GM10266 (cell line): Measurements from ENCODE around the gene CX3CR1.
"Not testable (repeated sequence)": the region's sequence is repeated elsewhere in the genome, so short reads cannot be mapped to it uniquely, and the experiment has no call there.

Experiments used
- DNase-seq: peaks from one replicate; pipeline ENCODE4 v3.0.0; 2012; ENCODE audit errors: extremely low spot score
- CTCF ChIP-seq: IDR thresholded peaks from 2 replicates; pipeline ENCODE4 v1.5.1; 2012; ENCODE audit warnings: mild to moderate bottlenecking, low read depth; ENCODE audit not compliant: control insufficient read depth, insufficient read depth; ENCODE audit errors: missing control alignments

The CX3CR1 gene

GRCh38 chr3:39322936-39323335, 43.1 kb upstream of the CX3CR1 start:
- DNase-seq, result no peak
- TF ChIP-seq CTCF, result no peak

GRCh38 chr3:39322209-39322715, 42.4 kb upstream of the CX3CR1 start:
- not testable (repeated sequence) for DNase-seq

- not testable (repeated sequence) for DNase-seq
These were observed 41.7 kb upstream of the CX3CR1 start for GRCh38 chr3:39321574-39321983.

GRCh38 chr3:39319249-39319648, 39.4 kb upstream of the CX3CR1 start:
- no peak for DNase-seq
- no peak for TF ChIP-seq CTCF

- TF ChIP-seq CTCF, result no peak
- no peak for DNase-seq
These were observed 38.5 kb upstream of the CX3CR1 start for GRCh38 chr3:39318301-39318700.

GRCh38 chr3:39317571-39318169, 37.8 kb upstream of the CX3CR1 start:
- no peak for DNase-seq

GRCh38 chr3:39315420-39315819, 35.6 kb upstream of the CX3CR1 start:
- no peak for DNase-seq
- no peak for TF ChIP-seq CTCF

More at GRCh38 chr3:39317571-39318169, 37.8 kb upstream of the CX3CR1 start:
- no peak for TF ChIP-seq CTCF

- TF ChIP-seq CTCF, result no peak
- DNase-seq, result no peak
These were observed 33.5 kb upstream of the CX3CR1 start for GRCh38 chr3:39313289-39313688.
